B cell (primary cell): ENCODE measurements around the gene MOGAT1. TPM values are rescaled to one million over a fixed set of nuclear protein-coding genes. Genes with fewer than 3 reads are reported as not detected.
A peak's percentile ranks its signal among the peaks of the same experiment; 100 is the strongest.

Experiments used
- ATAC-seq: fragments of 200-7000 bp; cut with Tn5 transposase; one replicate; pipeline ENCODE4 v1.10.0; 2021; ENCODE audit warnings: low read depth, mild to moderate bottlenecking, moderate number of reproducible peaks, moderate library complexity
- CTCF ChIA-PET: fragments of 350-600 bp; sonication (Branson Sonifier 250); formaldehyde crosslinking; loops from one replicate; lab custom pipeline; 2021; ENCODE audit warnings: antibody characterized with exemption, inconsistent platforms; lab: Charles Lee
- POLR2A ChIA-PET: fragments of 350-600 bp; sonication (Branson Sonifier 250); formaldehyde crosslinking; loops from one replicate; lab custom pipeline; 2021; ENCODE audit warnings: antibody characterized with exemption; lab: Charles Lee
- DNase-seq: peaks from one replicate; pipeline ENCODE4 v3.0.0; 2013
- H2AFZ ChIP-seq: 2 replicates; pipeline ENCODE4 v1.6.1; 2012; ENCODE audit warnings: mild to moderate bottlenecking, low read depth, low read length; ENCODE audit not compliant: insufficient read depth, poor library complexity, severe bottlenecking
- H3K27ac ChIP-seq, 2 donors: 1 replicate in 1 of 2; 2 replicates in 1 of 2; pipeline ENCODE4 v1.5.1; 2012 to 2013; ENCODE audit warnings: low read length in 2 of 2, mild to moderate bottlenecking in 2 of 2, moderate library complexity in 1 of 2
- H3K27me3 ChIP-seq, 4 experiments: fragments of 200-600 bp in 1 of 4; sonication (generic) in 1 of 4; replicated peaks in 1 of 4; 1 replicate in 2 of 4; 2 replicates in 2 of 4; pipeline versions ENCODE4 v1.6.1 to v1.7.0; 2013 to 2016; ENCODE audit warnings: low read length in 3 of 4, mild to moderate bottlenecking in 2 of 4, mixed read lengths in 1 of 4, moderate library complexity in 1 of 4; ENCODE audit not compliant: insufficient read depth in 4 of 4, control insufficient read depth in 3 of 4; ENCODE audit errors: control extremely low read depth in 1 of 4
- H3K36me3 ChIP-seq, 2 experiments: replicated peaks in 1 of 2; 1 replicate in 1 of 2; 2 replicates in 1 of 2; pipeline versions ENCODE4 v1.6.1 to v1.7.1; 2013; ENCODE audit warnings: low read length in 1 of 2; ENCODE audit not compliant: insufficient read depth in 2 of 2, control insufficient read depth in 1 of 2; ENCODE audit errors: control extremely low read depth in 1 of 2, extremely low read depth in 1 of 2
- H3K4me1 ChIP-seq, 2 donors: fragments of 200-600 bp in 1 of 2; sonication (generic) in 1 of 2; 1 replicate in 1 of 2; 2 replicates in 1 of 2; pipeline versions ENCODE4 v1.5.1 to v1.6.1; 2013 to 2017; ENCODE audit warnings: low read length in 2 of 2; ENCODE audit not compliant: control insufficient read depth in 2 of 2, insufficient read depth in 2 of 2
- H3K4me2 ChIP-seq: replicated peaks from 2 replicates; pipeline ENCODE3; 2012; ENCODE audit warnings: mild to moderate bottlenecking, low read depth, low read length; ENCODE audit not compliant: poor library complexity, severe bottlenecking
- H3K4me3 ChIP-seq, 5 experiments: fragments of 200-600 bp in 1 of 5; sonication (generic) in 1 of 5; 1 replicate in 3 of 5; 2 replicates in 2 of 5; pipeline versions ENCODE4 v1.5.1 to v1.7.0; 2011 to 2016; ENCODE audit warnings: low read length in 4 of 5, mild to moderate bottlenecking in 4 of 5, low read depth in 2 of 5, control low read depth in 1 of 5, moderate library complexity in 1 of 5; ENCODE audit not compliant: insufficient read depth in 1 of 5; ENCODE audit errors: control extremely low read depth in 1 of 5, extremely low read depth in 1 of 5
- H3K79me2 ChIP-seq: fragments of 200-600 bp; sonication (generic); one replicate; pipeline ENCODE4 v1.6.0; 2016; ENCODE audit warnings: low read length; ENCODE audit not compliant: control insufficient read depth, insufficient read depth
- H3K9ac ChIP-seq: fragments of 200-600 bp; sonication (generic); 2 replicates; pipeline ENCODE4 v1.6.1; 2017; ENCODE audit warnings: mild to moderate bottlenecking, low read length, moderate library complexity
- H3K9me3 ChIP-seq, 3 donors: one replicate each; pipeline versions ENCODE4 v1.6.1 to v1.7.1; 2013; ENCODE audit warnings: low read length in 2 of 3; ENCODE audit not compliant: control insufficient read depth in 2 of 3, insufficient read depth in 1 of 3; ENCODE audit errors: control extremely low read depth in 1 of 3
- H4K20me1 ChIP-seq: 2 replicates; pipeline ENCODE4 v1.6.0; 2012; ENCODE audit warnings: mild to moderate bottlenecking, low read length; ENCODE audit not compliant: insufficient read depth, control insufficient read depth, poor library complexity, severe bottlenecking
- H3K27ac Mint-ChIP-seq: one replicate; pipeline ENCODE4 v1.8.0; 2021; ENCODE audit warnings: mixed read lengths
- H3K27me3 Mint-ChIP-seq: one replicate; pipeline ENCODE4 v1.8.0; 2021; ENCODE audit warnings: mixed read lengths
- H3K4me1 Mint-ChIP-seq: one replicate; pipeline ENCODE4 v1.8.0; 2021; ENCODE audit warnings: mixed read lengths
- H3K4me3 Mint-ChIP-seq: one replicate; pipeline ENCODE4 v1.8.0; 2021; ENCODE audit warnings: mixed read lengths
- H3K9me3 Mint-ChIP-seq: one replicate; pipeline ENCODE4 v1.8.0; 2022; ENCODE audit warnings: mixed read lengths; ENCODE audit not compliant: insufficient read depth
- EZH2 ChIP-seq: IDR thresholded peaks from 2 replicates; pipeline ENCODE4 v1.6.1; 2012; ENCODE audit warnings: borderline replicate concordance, low read depth, mild to moderate bottlenecking, moderate library complexity, low read length; ENCODE audit not compliant: insufficient read depth, poor library complexity, severe bottlenecking
- WGBS: methylation state at CpG from one replicate; pipeline ENCODE4 v1.1.5; 2013; ENCODE audit warnings: missing lambda C conversion rate; ENCODE audit not compliant: insufficient coverage; 5-methylcytosine and 5-hydroxymethylcytosine counted together
- intact Hi-C: fragments of 100-400 bp; cut with micrococcal nuclease; formaldehyde crosslinking; loops from one replicate; pipeline ENCODE4 v1.10.0; 2022
- polyA plus RNA-seq: library from polyadenylated mRNA; depleted of rRNA; stranded (reverse); fragments of >200 nt; gene quantifications from 2 replicates; pipeline ENCODE4 v1.2.3, GENCODE V29; 2012
- total RNA-seq, 2 donors: library from RNA; stranded (reverse); fragments of 120-200 nt in 1 of 2; gene quantifications; 1 replicate in 1 of 2; 2 replicates in 1 of 2; pipeline versions ENCODE4 v1.2.3 to v1.2.4, GENCODE V29; 2013 to 2022
- TF ChIP-seq, protein P1 (sequence below): fragments of 200-600 bp; IDR thresholded peaks from one replicate; pipeline ENCODE4 v1.8.0; 2022; ENCODE audit warnings: antibody characterized with exemption, mild to moderate bottlenecking

The MOGAT1 gene
- total and polyA plus RNA-seq, 2 donors (not counting 1 experiment from before 2014, with no cell fraction given) = not detected

DNA sequence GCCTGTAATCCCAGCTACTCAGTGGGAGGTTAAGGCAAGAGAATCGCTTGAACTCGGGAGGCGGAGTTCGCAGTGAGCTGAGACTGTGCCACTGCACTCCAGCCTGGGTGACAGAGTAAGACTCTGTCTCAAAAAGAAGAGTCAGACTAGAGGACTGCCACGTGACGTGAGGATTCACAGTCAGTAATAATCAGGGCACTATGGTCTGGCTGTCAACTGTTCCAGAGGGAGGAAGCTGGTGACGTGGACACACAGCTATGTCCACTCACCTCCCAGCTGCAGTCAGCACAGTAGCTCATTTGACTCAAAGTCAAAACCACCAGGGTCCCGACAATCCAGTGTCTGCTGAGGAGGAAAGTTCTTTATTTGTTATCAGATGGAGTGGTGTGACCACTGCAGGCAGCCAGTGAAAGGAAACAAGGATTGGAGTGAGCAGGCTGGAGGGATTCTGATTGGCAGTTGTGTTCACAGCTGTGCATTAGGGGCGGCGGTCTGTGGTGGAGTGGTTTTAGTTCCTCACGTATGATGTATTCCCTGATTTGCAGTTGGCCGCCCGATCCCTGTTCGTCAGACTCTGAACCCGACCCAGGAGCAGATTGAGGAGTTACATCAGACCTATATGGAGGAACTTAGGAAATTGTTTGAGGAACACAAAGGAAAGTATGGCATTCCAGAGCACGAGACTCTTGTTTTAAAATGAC is 37.9 kb downstream of the MOGAT1 start:
- WGBS = 33% methylated on average over 14 of the region's 16 CpGs
- H3K27me3 Mint-ChIP-seq = peaks cover 46% of the 10 kb centered on the region
- peak overlapping the region; percentile 65 for H2AFZ ChIP-seq
- peaks cover 6 to 8% of the 10 kb centered on the region in 2 donors for H3K4me1 ChIP-seq
- DNase-seq = no peak
- ChIA-PET CTCF (interaction anchor here (0.6 to 6.5 kb wide), 14 partner anchors 10 to 230 kb away, joined by 3 to 108 read pairs (median 4); no protein-coding TSS in a partner anchor), POLR2A (no interaction called here)
- no peak overlapping the region for H3K4me2 ChIP-seq
- no peak overlapping the region for H3K4me3 Mint-ChIP-seq
- no peak overlapping the region for H3K27ac ChIP-seq
- intact Hi-C loops = no loop called here
- H3K9me3 ChIP-seq = no peaks in the 10 kb centered on the region
- TF ChIP-seq, protein P1, sequence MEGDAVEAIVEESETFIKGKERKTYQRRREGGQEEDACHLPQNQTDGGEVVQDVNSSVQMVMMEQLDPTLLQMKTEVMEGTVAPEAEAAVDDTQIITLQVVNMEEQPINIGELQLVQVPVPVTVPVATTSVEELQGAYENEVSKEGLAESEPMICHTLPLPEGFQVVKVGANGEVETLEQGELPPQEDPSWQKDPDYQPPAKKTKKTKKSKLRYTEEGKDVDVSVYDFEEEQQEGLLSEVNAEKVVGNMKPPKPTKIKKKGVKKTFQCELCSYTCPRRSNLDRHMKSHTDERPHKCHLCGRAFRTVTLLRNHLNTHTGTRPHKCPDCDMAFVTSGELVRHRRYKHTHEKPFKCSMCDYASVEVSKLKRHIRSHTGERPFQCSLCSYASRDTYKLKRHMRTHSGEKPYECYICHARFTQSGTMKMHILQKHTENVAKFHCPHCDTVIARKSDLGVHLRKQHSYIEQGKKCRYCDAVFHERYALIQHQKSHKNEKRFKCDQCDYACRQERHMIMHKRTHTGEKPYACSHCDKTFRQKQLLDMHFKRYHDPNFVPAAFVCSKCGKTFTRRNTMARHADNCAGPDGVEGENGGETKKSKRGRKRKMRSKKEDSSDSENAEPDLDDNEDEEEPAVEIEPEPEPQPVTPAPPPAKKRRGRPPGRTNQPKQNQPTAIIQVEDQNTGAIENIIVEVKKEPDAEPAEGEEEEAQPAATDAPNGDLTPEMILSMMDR = no peak
- TF ChIP-seq EZH2 = no peak
- H3K4me1 Mint-ChIP-seq = peaks cover 10% of the 10 kb centered on the region
- no peak overlapping the region for H3K9ac ChIP-seq
- H3K79me2 ChIP-seq = no peaks in the 10 kb centered on the region
- no peaks in the 10 kb centered on the region for H3K9me3 Mint-ChIP-seq
- no peak overlapping the region for H3K27ac Mint-ChIP-seq
- ATAC-seq = peak; percentile 24
- H4K20me1 ChIP-seq = no peaks in the 10 kb centered on the region
- H3K27me3 ChIP-seq = peaks cover 0 to 4% (median 2%) of the 10 kb centered on the region in 4 experiments
- no peaks in the 10 kb centered on the region for H3K36me3 ChIP-seq
- H3K4me3 ChIP-seq = no peak overlapping the region

DNA sequence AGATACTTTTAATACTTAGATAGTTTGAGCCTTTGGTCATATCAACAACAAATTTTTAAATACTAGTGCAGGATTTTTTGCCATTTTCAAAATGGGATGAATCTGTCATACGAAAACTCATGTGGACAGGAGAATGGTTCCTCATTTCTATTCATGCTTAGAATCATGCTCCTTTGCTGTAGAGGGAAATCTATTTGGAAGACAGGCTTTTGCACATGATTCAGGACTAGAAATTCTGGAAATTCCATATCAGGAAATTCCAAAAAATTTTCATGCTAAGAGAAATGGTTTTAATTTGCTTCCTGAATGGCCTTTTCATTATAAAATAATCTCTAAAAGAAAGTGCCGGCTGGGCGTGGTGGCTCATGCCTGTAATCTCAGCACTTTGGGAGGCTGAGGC is 39.3 kb downstream of the MOGAT1 start:
- TF ChIP-seq, protein P1 = no peak
- TF ChIP-seq EZH2 = no peak
- WGBS = 100% methylated on average over 2 of the region's 3 CpGs
- Histone ChIP-seq H3K4me2 (no peak overlapping the region), H4K20me1 (no peaks in the 10 kb centered on the region), H3K36me3 (no peaks in the 10 kb centered on the region), H3K79me2 (no peaks in the 10 kb centered on the region), H3K9ac (no peak overlapping the region), H3K4me1 (peaks cover 9% of the 10 kb centered on the region in 2 donors), H2AFZ (no peak overlapping the region), H3K27me3 (peaks cover 0 to 6% (median 2%) of the 10 kb centered on the region in 4 experiments), H3K27ac (no peak overlapping the region), H3K4me3 (no peak overlapping the region), H3K9me3 (no peaks in the 10 kb centered on the region)
- intact Hi-C loops = no loop called here
- H3K27ac Mint-ChIP-seq = no peak overlapping the region
- POLR2A ChIA-PET = no interaction called here
- DNase-seq (no peak), ATAC-seq (no peak)
- no peaks in the 10 kb centered on the region for H3K9me3 Mint-ChIP-seq
- peaks cover 13% of the 10 kb centered on the region for H3K4me1 Mint-ChIP-seq
- no peak overlapping the region for H3K4me3 Mint-ChIP-seq
- CTCF ChIA-PET = interaction anchor here (0.6 to 5.5 kb wide), 4 partner anchors 13 to 195 kb away, joined by 3 to 46 read pairs (median 10); no protein-coding TSS in a partner anchor
- peaks cover 36% of the 10 kb centered on the region for H3K27me3 Mint-ChIP-seq
